ENCODE data around the gene ATG101. TPM values are rescaled to one million over a fixed set of nuclear protein-coding genes. Genes with fewer than 3 reads are reported as not detected.
"Not testable (repeated sequence)": the region's sequence is repeated elsewhere in the genome, so short reads cannot be mapped to it uniquely, and the experiment has no call there.

ATG101 gene
- total and polyA plus RNA-seq, 2 donors (not counting 1 experiment from before 2014, with no cell fraction given): 19.4 to 50.3 TPM

DNA sequence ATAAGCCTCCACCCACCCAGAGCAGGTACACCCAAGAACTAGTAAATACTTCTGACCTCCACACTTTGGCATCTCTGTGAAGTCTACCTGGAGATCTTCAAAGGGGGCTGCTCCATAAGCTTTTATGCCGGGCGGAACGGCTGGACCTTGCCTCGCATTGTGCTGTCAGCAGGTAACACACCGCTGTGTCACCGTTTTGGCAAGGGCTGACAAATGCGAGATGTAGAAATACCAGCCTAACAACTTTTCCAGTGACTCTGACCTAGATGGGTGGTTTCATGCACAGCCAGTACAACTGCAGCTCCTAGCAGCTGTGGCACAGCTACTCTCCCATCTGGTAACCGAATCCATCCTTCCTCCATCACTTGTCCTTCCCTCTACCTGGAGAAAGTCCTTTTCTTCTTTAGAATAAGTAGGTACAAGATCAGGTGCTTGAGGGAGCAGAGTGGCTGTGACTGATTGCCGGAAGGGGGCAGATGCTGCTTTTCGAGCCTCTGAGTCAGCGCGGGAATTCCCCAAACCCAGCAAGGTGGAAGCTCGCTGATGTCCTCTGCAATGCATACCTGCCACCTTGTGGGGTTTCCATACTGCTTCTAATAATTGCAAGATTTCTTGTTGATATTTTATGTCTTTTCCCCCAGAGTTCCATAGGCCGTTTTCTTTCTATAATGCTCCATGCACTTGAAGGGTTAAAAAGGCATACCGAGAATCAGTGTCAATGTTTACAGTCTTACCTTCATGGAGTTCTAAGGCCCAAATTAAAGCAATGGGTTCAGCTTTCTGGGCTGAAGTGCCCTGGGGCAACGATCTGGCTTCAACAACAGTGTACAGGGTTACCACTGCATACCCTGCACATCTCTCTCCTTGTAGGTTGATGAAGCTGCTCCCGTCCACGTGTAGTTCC lies 46.7 kb downstream of the ATG101 start:
- Mint-ChIP-seq H3K27ac (peak overlapping the region; percentile 69), H3K4me1 (peaks cover 42% of the 10 kb centered on the region)
- ChIA-PET POLR2A (interaction anchor here (1.1 kb wide), 2 partner anchors 28 to 65 kb away, joined by 3 to 5 read pairs; partner anchors contain the start of gene NR4A1), CTCF (interaction anchor here (0.6 to 11.3 kb wide), 15 partner anchors 12 to 124 kb away, joined by 3 to 407 read pairs (median 4); partner anchors contain the start of genes ATG101, SMIM41 and TAMALIN)
- not testable (repeated sequence) for H2AFZ ChIP-seq (ENCODE audit: insufficient read depth, low read depth, low read length, poor library complexity, severe bottlenecking); H3K4me3 Mint-ChIP-seq; H3K9ac ChIP-seq (ENCODE audit: low read length); H3K4me2 ChIP-seq (replicated peaks; ENCODE audit: low read depth, low read length, poor library complexity, severe bottlenecking); H3K9me3 ChIP-seq (ENCODE audit: control extremely low read depth in 1 of 3, control insufficient read depth in 2 of 3, insufficient read depth in 1 of 3, low read length in 2 of 3); H3K36me3 ChIP-seq (replicated peaks in 1 of 2; ENCODE audit: control extremely low read depth in 1 of 2, control insufficient read depth in 1 of 2, extremely low read depth in 1 of 2, insufficient read depth in 2 of 2, low read length in 1 of 2); H3K27ac ChIP-seq (ENCODE audit: low read length in 2 of 2); ATAC-seq (ENCODE audit: low read depth); H3K4me3 ChIP-seq (ENCODE audit: control extremely low read depth in 1 of 5, extremely low read depth in 1 of 5, insufficient read depth in 1 of 5, low read depth in 2 of 5, low read length in 4 of 5); H3K9me3 Mint-ChIP-seq (ENCODE audit: insufficient read depth); H3K27me3 ChIP-seq (replicated peaks in 1 of 4; ENCODE audit: control extremely low read depth in 1 of 4, control insufficient read depth in 3 of 4, insufficient read depth in 4 of 4, low read length in 3 of 4); H3K27me3 Mint-ChIP-seq; H4K20me1 ChIP-seq (ENCODE audit: control insufficient read depth, insufficient read depth, low read length, poor library complexity, severe bottlenecking); H3K79me2 ChIP-seq (ENCODE audit: control insufficient read depth, insufficient read depth, low read length)
- intact Hi-C loops (cut with micrococcal nuclease): loop anchor here (1.0 to 5.0 kb wide), 3 partner anchors 33 to 164 kb away; partner anchors contain the start of genes ACVR1B and ATG101
- peak; percentile 80 for DNase-seq
- WGBS (ENCODE audit: insufficient coverage): 69% methylated on average over 14 of the region's 18 CpGs
- H3K4me1 ChIP-seq (ENCODE audit: control insufficient read depth in 2 of 2, insufficient read depth in 2 of 2, low read length in 2 of 2): peaks cover 26 to 35% of the 10 kb centered on the region in 2 donors
- TF ChIP-seq, protein P1, sequence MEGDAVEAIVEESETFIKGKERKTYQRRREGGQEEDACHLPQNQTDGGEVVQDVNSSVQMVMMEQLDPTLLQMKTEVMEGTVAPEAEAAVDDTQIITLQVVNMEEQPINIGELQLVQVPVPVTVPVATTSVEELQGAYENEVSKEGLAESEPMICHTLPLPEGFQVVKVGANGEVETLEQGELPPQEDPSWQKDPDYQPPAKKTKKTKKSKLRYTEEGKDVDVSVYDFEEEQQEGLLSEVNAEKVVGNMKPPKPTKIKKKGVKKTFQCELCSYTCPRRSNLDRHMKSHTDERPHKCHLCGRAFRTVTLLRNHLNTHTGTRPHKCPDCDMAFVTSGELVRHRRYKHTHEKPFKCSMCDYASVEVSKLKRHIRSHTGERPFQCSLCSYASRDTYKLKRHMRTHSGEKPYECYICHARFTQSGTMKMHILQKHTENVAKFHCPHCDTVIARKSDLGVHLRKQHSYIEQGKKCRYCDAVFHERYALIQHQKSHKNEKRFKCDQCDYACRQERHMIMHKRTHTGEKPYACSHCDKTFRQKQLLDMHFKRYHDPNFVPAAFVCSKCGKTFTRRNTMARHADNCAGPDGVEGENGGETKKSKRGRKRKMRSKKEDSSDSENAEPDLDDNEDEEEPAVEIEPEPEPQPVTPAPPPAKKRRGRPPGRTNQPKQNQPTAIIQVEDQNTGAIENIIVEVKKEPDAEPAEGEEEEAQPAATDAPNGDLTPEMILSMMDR (IDR thresholded peaks at IDR 0.05): peak; percentile 74

DNA sequence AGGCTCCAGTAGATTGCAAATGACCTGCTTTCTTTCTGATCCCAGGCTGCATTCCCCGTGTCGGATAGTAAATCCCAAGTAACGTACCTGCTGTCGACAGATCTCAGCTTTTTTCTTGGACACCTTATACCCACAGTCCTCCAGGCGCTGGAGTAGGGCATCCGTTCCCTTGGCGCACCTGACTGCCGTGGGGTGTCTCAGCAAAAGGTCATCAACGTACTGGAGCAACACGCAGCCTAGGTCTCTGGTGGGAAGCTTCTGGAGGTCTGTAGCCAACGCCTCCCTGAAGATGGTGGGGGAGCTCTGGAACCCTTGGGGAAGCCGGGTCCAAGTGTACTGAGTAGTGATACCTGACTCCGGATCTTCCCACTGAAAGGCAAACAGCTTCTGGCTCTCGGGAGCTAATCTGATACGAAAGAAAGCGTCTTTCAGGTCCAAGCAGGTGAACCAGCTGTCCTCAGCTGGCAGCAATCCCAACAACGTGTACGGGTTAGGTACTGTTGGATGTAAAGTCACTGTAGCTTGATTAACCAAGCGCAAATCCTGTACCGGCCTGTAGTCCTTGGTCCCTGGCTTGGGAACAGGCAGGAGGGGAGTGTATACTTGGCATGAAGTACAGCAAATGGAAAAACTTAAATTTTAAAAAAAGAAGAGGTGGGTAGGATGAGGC lies 48.2 kb downstream of the ATG101 start:
- not testable (repeated sequence) for ATAC-seq (ENCODE audit: low read depth); H3K9me3 ChIP-seq (ENCODE audit: control extremely low read depth in 1 of 3, control insufficient read depth in 2 of 3, insufficient read depth in 1 of 3, low read length in 2 of 3); H4K20me1 ChIP-seq (ENCODE audit: control insufficient read depth, insufficient read depth, low read length, poor library complexity, severe bottlenecking); H2AFZ ChIP-seq (ENCODE audit: insufficient read depth, low read depth, low read length, poor library complexity, severe bottlenecking); H3K79me2 ChIP-seq (ENCODE audit: control insufficient read depth, insufficient read depth, low read length); DNase-seq; H3K27me3 ChIP-seq (replicated peaks in 1 of 4; ENCODE audit: control extremely low read depth in 1 of 4, control insufficient read depth in 3 of 4, insufficient read depth in 4 of 4, low read length in 3 of 4); H3K36me3 ChIP-seq (replicated peaks in 1 of 2; ENCODE audit: control extremely low read depth in 1 of 2, control insufficient read depth in 1 of 2, extremely low read depth in 1 of 2, insufficient read depth in 2 of 2, low read length in 1 of 2); H3K9ac ChIP-seq (ENCODE audit: low read length); H3K27me3 Mint-ChIP-seq; H3K4me3 ChIP-seq (ENCODE audit: control extremely low read depth in 1 of 5, extremely low read depth in 1 of 5, insufficient read depth in 1 of 5, low read depth in 2 of 5, low read length in 4 of 5); H3K9me3 Mint-ChIP-seq (ENCODE audit: insufficient read depth)
- intact Hi-C loops (cut with micrococcal nuclease): loop anchor here (1.0 to 5.0 kb wide), 5 partner anchors 85 to 166 kb away; partner anchors contain the start of gene ACVR1B
- H3K4me1 ChIP-seq (ENCODE audit: control insufficient read depth in 2 of 2, insufficient read depth in 2 of 2, low read length in 2 of 2): peaks cover 29 to 39% of the 10 kb centered on the region in 2 donors
- 80% methylated on average over 17 of the region's 20 CpGs for WGBS (ENCODE audit: insufficient coverage)
- H3K27ac ChIP-seq (ENCODE audit: low read length in 2 of 2): peak overlapping the region in 1 of 2 donors; percentile 24
- H3K4me3 Mint-ChIP-seq: peak overlapping the region; percentile 27
- peak overlapping the region; percentile 72 for H3K27ac Mint-ChIP-seq
- CTCF ChIA-PET: interaction anchor here (0.6 to 11.3 kb wide), 16 partner anchors 10 to 142 kb away, joined by 3 to 407 read pairs (median 7); partner anchors contain the start of genes ATG101, NR4A1 and TAMALIN
- POLR2A ChIA-PET: interaction anchor here (1.2 to 1.8 kb wide), 3 partner anchors 85 to 111 kb away, joined by 3 to 5 read pairs (median 4); partner anchors contain the start of gene TAMALIN
- H3K4me1 Mint-ChIP-seq: peaks cover 47% of the 10 kb centered on the region
- peak overlapping the region; percentile 18 for H3K4me2 ChIP-seq (replicated peaks; ENCODE audit: low read depth, low read length, poor library complexity, severe bottlenecking)
